H1 (cell line): Measurements from ENCODE around the gene PDE1C. TPM values are rescaled to one million over a fixed set of nuclear protein-coding genes. Genes with fewer than 3 reads are reported as not detected.

Source experiments
- CHD7 ChIP-seq: fragments of 300-600 bp; sonication (generic); IDR thresholded peaks from 2 replicates; pipeline ENCODE4 v1.7.1; 2012; ENCODE audit warnings: low read length, moderate library complexity, mild to moderate bottlenecking, inconsistent platforms; ENCODE audit not compliant: insufficient replicate concordance
- CREB1 ChIP-seq: IDR thresholded peaks from 2 replicates; pipeline ENCODE4 v1.6.1; 2012; ENCODE audit warnings: inconsistent platforms
- EP300 ChIP-seq, 2 experiments: IDR thresholded peaks; 1 replicate in 1 of 2; 2 replicates in 1 of 2; pipeline ENCODE4 v1.6.1; 2011 to 2012; ENCODE audit warnings: low read depth in 2 of 2, low read length in 2 of 2, mild to moderate bottlenecking in 2 of 2, borderline replicate concordance in 1 of 2, inconsistent platforms in 1 of 2, moderate library complexity in 1 of 2
- HDAC2 ChIP-seq, 2 experiments: fragments of 300-600 bp in 1 of 2; sonication (generic) in 1 of 2; IDR thresholded peaks; 2 replicates each; pipeline ENCODE4 v1.6.1; 2011 to 2012; ENCODE audit warnings: low read depth in 2 of 2, low read length in 2 of 2, mild to moderate bottlenecking in 2 of 2, moderate library complexity in 2 of 2, borderline replicate concordance in 1 of 2, inconsistent platforms in 1 of 2
- polyA plus RNA-seq, 7 experiments: library from polyadenylated mRNA; depleted of rRNA in 3 of 7; stranded (reverse) in 5 of 7; unstranded in 2 of 7; fragments of >200 nt in 5 of 7; fragments of 200-250 nt in 2 of 7; gene quantifications; 1 replicate in 5 of 7; 2 replicates in 1 of 7; 4 replicates in 1 of 7; pipeline versions ENCODE4 v1.2.1 to v1.2.3, GENCODE V29; 2011 to 2013; ENCODE audit warnings: missing spikeins in 2 of 7, mixed read lengths in 2 of 7
- total RNA-seq: library from RNA; stranded (reverse); fragmentation: NEBNext Ultra II Directional; extraction: Animal tissue kit (Norgen Biotek cat#: 25700); gene quantifications from 2 replicates; pipeline ENCODE4 v1.2.1, GENCODE V29; 2021

Gene PDE1C
- total and polyA plus RNA-seq, 2 of the 8 experiments (the other 6 are each of a cell fraction or from before 2014, with no cell fraction given): 0.11 to 1.1 TPM

- TF ChIP-seq CHD7 (no peak), HDAC2 (IDR thresholded peaks at IDR 0.05; ENCODE audit: borderline replicate concordance in 1 of 2, low read depth in 2 of 2, low read length in 2 of 2) (no peak), EP300 (IDR thresholded peaks at IDR 0.05; ENCODE audit: borderline replicate concordance in 1 of 2, low read depth in 2 of 2, low read length in 2 of 2) (no peak), CREB1 (no peak)
Measured at GRCh38 chr7:31788883-31789680, 281.1 kb downstream of the PDE1C start (continued).
